ENCODE data around the gene ITPR3.

The ITPR3 gene

DNA sequence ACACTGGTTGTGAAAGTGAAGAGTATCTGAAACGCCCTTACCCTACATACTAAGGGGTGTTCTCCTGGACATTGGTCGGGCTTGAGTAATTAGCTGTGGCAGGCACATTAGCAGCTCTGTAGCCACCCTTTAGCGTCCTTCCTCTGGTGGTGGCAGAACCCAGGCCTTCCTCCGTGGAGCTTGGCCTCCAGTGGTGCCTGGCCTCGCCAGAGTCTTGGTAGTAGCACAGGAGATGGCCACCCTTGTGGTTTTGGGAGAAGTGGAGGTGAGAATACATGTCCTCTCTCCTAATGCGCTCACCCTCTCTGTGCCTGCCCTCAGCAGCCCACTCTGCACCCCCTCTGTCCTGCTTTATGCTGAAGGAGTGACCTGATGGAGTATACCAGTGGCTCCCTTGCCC lies 107.9 kb downstream of the ITPR3 start:
- no peak for DNase-seq (ENCODE audit: low read depth in 2 of 2, low spot score in 1 of 2)

- no peak for DNase-seq (ENCODE audit: low read depth in 2 of 2, low spot score in 1 of 2)
Observed at GRCh38 chr6:33730611-33731010, 109.5 kb downstream of the ITPR3 start.

- DNase-seq (ENCODE audit: low read depth in 2 of 2, low spot score in 1 of 2), result no peak
Observed at GRCh38 chr6:33731035-33731434, 109.9 kb downstream of the ITPR3 start.

DNA sequence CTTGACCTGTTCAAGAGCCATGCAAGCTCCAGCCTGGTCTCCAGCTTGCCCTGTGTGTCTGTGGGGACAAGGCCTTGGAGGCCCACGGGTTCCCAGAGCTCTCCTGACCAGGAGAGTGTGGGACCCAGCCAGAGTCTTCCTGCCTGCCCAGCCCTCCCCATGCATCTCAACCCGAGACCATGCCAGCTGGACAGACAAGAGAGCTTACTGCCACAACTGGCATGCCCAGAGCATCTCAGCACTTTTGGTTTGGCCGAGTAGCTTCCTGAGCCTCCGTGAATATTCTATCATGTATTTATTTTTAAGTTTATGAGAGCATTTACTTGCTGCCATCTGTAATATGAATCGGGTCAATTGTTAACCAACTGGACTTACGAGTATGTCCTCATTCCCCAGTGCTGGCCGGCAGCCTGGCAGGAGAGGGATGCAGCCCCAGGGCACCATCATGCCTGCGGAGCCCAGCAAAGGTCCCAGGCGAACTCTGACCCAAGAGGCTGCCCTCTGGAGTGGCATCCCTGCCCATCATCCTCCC lies 110.7 kb downstream of the ITPR3 start:
- no peak for DNase-seq (ENCODE audit: low read depth in 2 of 2, low spot score in 1 of 2)

DNA sequence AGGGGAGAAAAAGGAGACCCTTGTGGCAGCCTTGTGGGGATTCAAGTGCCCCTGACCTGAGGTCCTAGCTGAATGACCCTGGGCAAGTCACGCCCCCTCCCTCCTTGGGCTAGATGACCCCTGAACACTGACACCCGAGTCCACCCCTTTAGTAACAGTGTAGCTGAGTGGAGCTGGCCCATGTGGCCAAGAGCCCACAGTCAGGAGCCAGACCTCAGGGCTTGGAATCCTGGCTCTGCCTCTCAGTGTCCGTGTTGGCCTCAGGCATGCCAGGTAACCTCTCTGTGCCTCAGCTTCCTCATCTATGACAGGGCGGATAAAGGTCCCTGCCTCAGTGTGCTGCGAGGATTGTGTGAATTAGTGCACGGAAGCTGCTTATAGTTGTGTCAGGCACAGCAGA lies 111.3 kb downstream of the ITPR3 start:
- DNase-seq (ENCODE audit: low read depth in 2 of 2, low spot score in 1 of 2), result no peak

- no peak for DNase-seq (ENCODE audit: low read depth in 2 of 2, low spot score in 1 of 2)
Observed at GRCh38 chr6:33732817-33733708, 111.9 kb downstream of the ITPR3 start.

GRCh38 chr6:33733709-33734007 lies 112.5 kb downstream of the ITPR3 start:
- no peak for DNase-seq (ENCODE audit: low read depth in 2 of 2, low spot score in 1 of 2)

DNA sequence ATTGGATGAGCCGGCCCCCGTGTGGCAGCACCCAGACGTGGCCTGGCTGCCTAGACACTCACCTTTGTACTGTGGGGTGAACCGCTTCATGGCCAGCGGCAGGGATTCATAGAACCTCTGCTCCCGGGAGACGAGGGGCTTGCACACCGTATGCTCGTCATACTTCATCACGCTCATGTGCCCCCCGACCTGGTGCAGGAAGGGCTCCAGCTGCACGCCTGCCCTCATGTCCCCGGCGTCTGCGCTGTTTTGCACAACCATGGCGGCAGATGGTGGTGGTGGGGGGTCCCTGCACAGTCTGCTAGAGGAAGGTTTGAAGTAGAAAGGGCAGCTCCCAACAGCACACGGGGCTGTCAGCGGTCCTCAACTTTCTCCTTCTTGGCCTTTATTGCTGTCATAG lies 114.1 kb downstream of the ITPR3 start:
- DNase-seq (ENCODE audit: low read depth in 2 of 2, low spot score in 1 of 2), result no peak

GRCh38 chr6:33737267-33738026 lies 116.3 kb downstream of the ITPR3 start:
- no peak for DNase-seq (ENCODE audit: low read depth in 2 of 2, low spot score in 1 of 2)

DNA sequence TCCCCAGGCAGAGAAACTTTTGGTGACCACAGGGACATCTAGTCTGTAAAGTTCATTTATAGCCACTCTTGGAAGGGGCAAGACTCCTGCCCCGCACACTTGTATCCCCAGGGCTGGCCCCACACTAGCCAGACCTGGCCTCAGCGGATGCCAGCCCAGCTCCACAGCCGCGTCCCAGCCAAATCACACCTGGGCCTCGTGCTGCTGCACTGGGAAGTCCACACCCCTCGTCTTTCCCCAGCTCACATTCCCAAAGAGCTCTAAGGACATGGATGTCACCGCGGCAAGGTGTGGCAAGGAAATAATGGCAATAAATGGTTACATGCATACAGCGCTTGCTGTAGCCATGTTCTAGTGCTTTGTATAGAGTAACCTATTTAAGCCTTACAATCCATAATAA lies 117.0 kb downstream of the ITPR3 start:
- DNase-seq (ENCODE audit: low read depth in 2 of 2, low spot score in 1 of 2), result no peak

GRCh38 chr6:33738879-33739278 lies 117.8 kb downstream of the ITPR3 start:
- no peak for DNase-seq (ENCODE audit: low read depth in 2 of 2, low spot score in 1 of 2)

- DNase-seq (ENCODE audit: low read depth in 2 of 2, low spot score in 1 of 2), result no peak
Observed at GRCh38 chr6:33739571-33739970, 118.4 kb downstream of the ITPR3 start.

GRCh38 chr6:33740204-33740608 lies 119.1 kb downstream of the ITPR3 start:
- no peak for DNase-seq (ENCODE audit: low read depth in 2 of 2, low spot score in 1 of 2)

DNA sequence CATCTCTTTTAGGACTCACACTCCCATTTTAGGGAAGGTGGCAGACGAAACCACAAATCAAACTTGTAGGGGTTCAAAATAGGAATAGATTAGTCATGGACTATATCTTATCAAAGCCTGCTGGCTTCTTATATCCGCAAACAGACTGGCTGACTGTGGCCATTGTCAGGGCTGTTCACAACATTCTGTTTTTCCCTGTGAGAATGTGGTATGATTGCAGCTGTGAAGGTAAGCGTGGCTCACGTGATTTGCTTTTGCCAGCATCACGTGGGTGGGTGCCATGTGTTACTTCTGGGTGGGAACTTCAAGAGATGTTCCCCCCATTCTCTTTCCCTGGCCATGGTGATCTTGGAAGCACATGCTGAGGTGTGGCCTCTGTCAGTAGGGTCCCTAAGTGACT lies 119.7 kb downstream of the ITPR3 start:
- no peak for DNase-seq (ENCODE audit: low read depth in 2 of 2, low spot score in 1 of 2)

DNA sequence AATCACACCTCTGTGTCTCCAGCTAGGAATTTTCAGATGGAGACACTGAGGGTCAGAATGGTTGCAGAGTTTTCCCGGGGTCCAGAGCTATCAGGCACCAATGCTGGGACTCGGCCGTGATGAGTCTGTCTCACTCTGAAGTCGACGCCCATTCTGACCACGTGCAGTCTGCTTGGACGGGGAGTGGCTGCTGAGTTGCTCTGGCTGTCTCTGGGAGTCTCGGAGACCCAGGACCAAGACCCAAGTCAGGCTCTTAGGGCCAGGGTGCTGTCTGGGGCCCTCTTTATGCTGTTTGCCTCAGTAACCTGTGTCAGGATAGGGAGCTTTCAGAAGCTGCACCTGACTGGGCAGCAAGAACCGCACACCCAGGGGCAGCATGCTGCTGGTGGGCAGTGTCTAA lies 121.0 kb downstream of the ITPR3 start:
- no peak for DNase-seq (ENCODE audit: low read depth in 2 of 2, low spot score in 1 of 2)

DNA sequence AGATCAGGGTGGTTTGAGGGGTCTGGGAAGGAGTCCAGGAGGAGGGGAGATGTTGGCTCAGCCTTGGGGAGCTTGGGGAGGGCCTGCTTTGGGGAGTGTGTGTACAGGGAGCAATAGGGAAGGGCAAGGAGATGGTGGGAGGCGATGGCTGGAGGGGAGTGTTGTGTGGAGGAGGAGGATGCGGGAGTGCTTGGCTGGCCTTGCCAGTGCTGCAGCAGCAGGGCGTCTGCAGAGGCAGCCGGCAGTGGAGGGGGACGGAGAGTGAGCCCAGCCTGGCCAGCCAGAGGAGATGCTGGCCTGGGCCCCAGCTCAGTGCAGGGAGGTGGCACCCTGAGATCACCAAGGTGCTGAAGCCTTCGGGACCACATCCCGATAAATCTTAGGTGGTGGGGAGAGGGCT lies 121.7 kb downstream of the ITPR3 start:
- no peak for DNase-seq (ENCODE audit: low read depth in 2 of 2, low spot score in 1 of 2)

GRCh38 chr6:33744001-33744848 lies 123.1 kb downstream of the ITPR3 start:
- peak; percentile 34 to 53 for DNase-seq (ENCODE audit: low read depth in 2 of 2, low spot score in 1 of 2)

DNA sequence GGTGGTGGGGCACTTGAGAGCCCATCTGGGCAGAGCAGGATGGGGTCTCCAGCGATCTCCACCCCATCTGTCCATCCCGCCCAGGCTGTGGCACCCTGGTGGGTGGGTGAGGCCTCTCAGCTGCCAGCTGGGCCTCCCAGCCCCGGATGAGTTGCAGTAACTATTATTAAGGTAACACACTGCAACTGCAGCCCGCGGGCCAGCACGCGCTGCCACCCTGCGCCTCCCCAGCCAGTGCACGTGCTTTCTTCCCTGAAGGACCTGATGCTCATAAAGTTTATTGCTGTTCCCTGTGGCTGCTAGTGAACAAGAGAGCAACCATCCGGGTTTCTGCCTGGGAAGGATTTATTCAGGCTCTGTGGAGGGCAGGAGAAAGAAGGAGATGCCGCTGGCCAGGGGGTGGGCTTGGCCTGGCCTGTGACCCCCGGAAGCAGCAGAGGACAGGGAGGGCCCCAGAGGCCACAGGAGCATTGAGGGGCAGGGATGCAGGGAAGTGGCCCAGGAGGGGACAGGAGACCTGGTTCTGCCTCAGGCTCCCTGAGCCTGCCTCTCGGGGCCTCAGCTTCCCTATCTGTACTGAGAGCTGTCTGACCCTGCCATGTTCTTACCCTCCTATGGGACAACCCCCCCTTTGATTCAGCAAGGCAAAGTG lies 123.9 kb downstream of the ITPR3 start:
- no peak for DNase-seq (ENCODE audit: low read depth in 2 of 2, low spot score in 1 of 2)

- no peak for DNase-seq (ENCODE audit: low read depth in 2 of 2, low spot score in 1 of 2)
Observed at GRCh38 chr6:33745548-33745947, 124.4 kb downstream of the ITPR3 start.
